ENCODE data around the gene CASQ2.

GRCh38 chr1:115660151-115660550 is 108.4 kb downstream of the CASQ2 start:
- TF ChIP-seq CTCF (IDR thresholded peaks at IDR 0.05) (no peak), POLR2A (IDR thresholded peaks at IDR 0.05) (no peak)
